HG03196 (cell line): Measurements from ENCODE around the gene RALGPS1.
"Not testable (repeated sequence)": the region's sequence is repeated elsewhere in the genome, so short reads cannot be mapped to it uniquely, and the experiment has no call there.

Source experiments
- ATAC-seq: cut with Tn5 transposase; IDR thresholded peaks from one replicate; pipeline ENCODE4 v1.9.1; 2021; ENCODE audit not compliant: unreplicated experiment

RALGPS1 gene

GRCh38 chr9:127132921-127133647 is 218.5 kb downstream of the RALGPS1 start:
- ATAC-seq, result no peak

- no peak for ATAC-seq
Measured at GRCh38 chr9:127133739-127134167, 219.2 kb downstream of the RALGPS1 start.

- no peak for ATAC-seq
Measured at GRCh38 chr9:127135056-127135745, 220.6 kb downstream of the RALGPS1 start.

GRCh38 chr9:127136081-127136879 is 221.7 kb downstream of the RALGPS1 start:
- no peak for ATAC-seq

GRCh38 chr9:127136880-127137639 is 222.5 kb downstream of the RALGPS1 start:
- no peak for ATAC-seq

- no peak for ATAC-seq
Measured at GRCh38 chr9:127137640-127138360, 223.2 kb downstream of the RALGPS1 start.

GRCh38 chr9:127138444-127138843 is 223.9 kb downstream of the RALGPS1 start:
- ATAC-seq, result no peak

GRCh38 chr9:127139071-127139731 is 224.6 kb downstream of the RALGPS1 start:
- ATAC-seq, result no peak

- no peak for ATAC-seq
Measured at GRCh38 chr9:127139775-127140174, 225.2 kb downstream of the RALGPS1 start.

GRCh38 chr9:127140181-127140580 is 225.6 kb downstream of the RALGPS1 start:
- ATAC-seq, result no peak

GRCh38 chr9:127140842-127141675 is 226.5 kb downstream of the RALGPS1 start:
- ATAC-seq, result no peak

- ATAC-seq, result no peak
Measured at GRCh38 chr9:127142291-127142690, 227.7 kb downstream of the RALGPS1 start.

- no peak for ATAC-seq
Measured at GRCh38 chr9:127142931-127143464, 228.4 kb downstream of the RALGPS1 start.

- ATAC-seq, result no peak
Measured at GRCh38 chr9:127143920-127144465, 229.4 kb downstream of the RALGPS1 start.

- ATAC-seq, result no peak
Measured at GRCh38 chr9:127144670-127145445, 230.3 kb downstream of the RALGPS1 start.

GRCh38 chr9:127146841-127147240 is 232.3 kb downstream of the RALGPS1 start:
- not testable (repeated sequence) for ATAC-seq

GRCh38 chr9:127147251-127147650 is 232.7 kb downstream of the RALGPS1 start:
- ATAC-seq, result no peak
